Esophagus muscularis mucosa (tissue), 4 donors: Measurements from ENCODE around the gene CELSR1.

ENCODE experiments used
- EP300 ChIP-seq: sonication (generic); formaldehyde crosslinking; IDR thresholded peaks from one replicate; pipeline ENCODE4 v1.6.1; 2017; ENCODE audit warnings: antibody characterized with exemption
- POLR2A ChIP-seq: fragments of 450-650 bp; IDR thresholded peaks from one replicate; pipeline ENCODE4 v1.6.1; 2017; ENCODE audit warnings: antibody characterized with exemption, moderate library complexity, mild to moderate bottlenecking, low read depth
- POLR2AphosphoS5 ChIP-seq, 2 donors: sonication (generic); formaldehyde crosslinking; IDR thresholded peaks; one replicate each; pipeline ENCODE4 v1.6.1; 2017; ENCODE audit warnings: antibody characterized with exemption in 2 of 2
- TF ChIP-seq, protein P1 (sequence below), 3 experiments: fragments of 200-600 bp in 2 of 3; fragments of 450-650 bp in 1 of 3; sonication (generic) in 2 of 3; IDR thresholded peaks; one replicate each; pipeline ENCODE4 v1.5.1; 2017 to 2019; ENCODE audit warnings: antibody characterized with exemption in 3 of 3, mild to moderate bottlenecking in 2 of 3, moderate library complexity in 1 of 3

DNA sequence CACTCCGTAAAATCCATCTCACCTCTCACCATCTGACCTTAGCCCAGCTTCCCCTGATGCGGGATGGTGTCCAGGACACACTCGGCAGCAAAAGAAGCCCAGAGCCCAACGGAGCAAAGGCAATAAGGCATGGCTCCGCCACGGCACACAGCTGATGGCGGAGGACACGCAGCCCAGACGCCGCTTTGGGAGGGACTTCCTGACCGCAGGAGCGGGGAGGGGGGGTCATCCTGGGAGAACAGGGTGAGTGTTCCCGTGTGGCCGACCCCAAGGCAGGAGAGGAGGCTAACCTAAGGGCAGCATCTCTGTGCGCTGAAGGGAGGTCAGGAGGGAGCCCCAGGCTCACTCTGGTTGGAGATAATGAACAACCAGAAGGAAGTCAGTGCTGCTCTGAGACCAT lies 130.6 kb downstream of the CELSR1 start:
- TF ChIP-seq, protein P1, sequence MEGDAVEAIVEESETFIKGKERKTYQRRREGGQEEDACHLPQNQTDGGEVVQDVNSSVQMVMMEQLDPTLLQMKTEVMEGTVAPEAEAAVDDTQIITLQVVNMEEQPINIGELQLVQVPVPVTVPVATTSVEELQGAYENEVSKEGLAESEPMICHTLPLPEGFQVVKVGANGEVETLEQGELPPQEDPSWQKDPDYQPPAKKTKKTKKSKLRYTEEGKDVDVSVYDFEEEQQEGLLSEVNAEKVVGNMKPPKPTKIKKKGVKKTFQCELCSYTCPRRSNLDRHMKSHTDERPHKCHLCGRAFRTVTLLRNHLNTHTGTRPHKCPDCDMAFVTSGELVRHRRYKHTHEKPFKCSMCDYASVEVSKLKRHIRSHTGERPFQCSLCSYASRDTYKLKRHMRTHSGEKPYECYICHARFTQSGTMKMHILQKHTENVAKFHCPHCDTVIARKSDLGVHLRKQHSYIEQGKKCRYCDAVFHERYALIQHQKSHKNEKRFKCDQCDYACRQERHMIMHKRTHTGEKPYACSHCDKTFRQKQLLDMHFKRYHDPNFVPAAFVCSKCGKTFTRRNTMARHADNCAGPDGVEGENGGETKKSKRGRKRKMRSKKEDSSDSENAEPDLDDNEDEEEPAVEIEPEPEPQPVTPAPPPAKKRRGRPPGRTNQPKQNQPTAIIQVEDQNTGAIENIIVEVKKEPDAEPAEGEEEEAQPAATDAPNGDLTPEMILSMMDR (IDR thresholded peaks at IDR 0.05): no peak
- TF ChIP-seq POLR2A: no peak
- no peak for TF ChIP-seq EP300
- no peak for TF ChIP-seq POLR2AphosphoS5 (IDR thresholded peaks at IDR 0.05)
